GM19239 (cell line): ENCODE results near the gene PDZD2.
"Not testable (repeated sequence)": the region's sequence is repeated elsewhere in the genome, so short reads cannot be mapped to it uniquely, and the experiment has no call there.

Experiments
- DNase-seq: peaks from one replicate; pipeline ENCODE4 v3.0.0; 2011; ENCODE audit warnings: low spot score; ENCODE audit not compliant: insufficient read length
- FAIRE-seq: peaks from 2 replicates; lab custom pipeline; 2011; peaks lifted over from hg19 to GRCh38; lab: Jason Lieb, UNC

The PDZD2 gene

GRCh38 chr5:31728806-31729205 lies 89.9 kb downstream of the PDZD2 start:
- not testable (repeated sequence) for DNase-seq, FAIRE-seq

GRCh38 chr5:31730139-31730538 lies 91.2 kb downstream of the PDZD2 start:
- FAIRE-seq = no peak
- DNase-seq = no peak

GRCh38 chr5:31731016-31731415 lies 92.1 kb downstream of the PDZD2 start:
- FAIRE-seq (no peak), DNase-seq (no peak)

GRCh38 chr5:31731710-31732301 lies 92.9 kb downstream of the PDZD2 start:
- FAIRE-seq (no peak), DNase-seq (no peak)

- not testable (repeated sequence) for FAIRE-seq, DNase-seq
These were observed 93.9 kb downstream of the PDZD2 start for GRCh38 chr5:31732821-31733220.

GRCh38 chr5:31733371-31733770 lies 94.4 kb downstream of the PDZD2 start:
- no peak for FAIRE-seq
- no peak for DNase-seq

GRCh38 chr5:31736127-31736526 lies 97.2 kb downstream of the PDZD2 start:
- DNase-seq = no peak
- FAIRE-seq = no peak

- DNase-seq (no peak), FAIRE-seq (no peak)
These were observed 99.3 kb downstream of the PDZD2 start for GRCh38 chr5:31738199-31738598.

GRCh38 chr5:31741496-31741895 lies 102.6 kb downstream of the PDZD2 start:
- FAIRE-seq (no peak), DNase-seq (no peak)

GRCh38 chr5:31743678-31744077 lies 104.7 kb downstream of the PDZD2 start:
- DNase-seq (no peak), FAIRE-seq (no peak)

- DNase-seq (no peak), FAIRE-seq (no peak)
These were observed 109.7 kb downstream of the PDZD2 start for GRCh38 chr5:31748458-31749172.

GRCh38 chr5:31750215-31750614 lies 111.3 kb downstream of the PDZD2 start:
- DNase-seq (no peak), FAIRE-seq (no peak)

- FAIRE-seq (no peak), DNase-seq (no peak)
These were observed 112.7 kb downstream of the PDZD2 start for GRCh38 chr5:31751610-31752009.

GRCh38 chr5:31753700-31754357 lies 114.9 kb downstream of the PDZD2 start:
- FAIRE-seq = no peak
- no peak for DNase-seq

GRCh38 chr5:31754358-31754704 lies 115.4 kb downstream of the PDZD2 start:
- DNase-seq (no peak), FAIRE-seq (no peak)

- no peak for FAIRE-seq
- no peak for DNase-seq
These were observed 116.1 kb downstream of the PDZD2 start for GRCh38 chr5:31754741-31755675.

GRCh38 chr5:31755676-31756230 lies 116.8 kb downstream of the PDZD2 start:
- DNase-seq (no peak), FAIRE-seq (no peak)

- FAIRE-seq (no peak), DNase-seq (no peak)
These were observed 118.9 kb downstream of the PDZD2 start for GRCh38 chr5:31757806-31758205.

GRCh38 chr5:31758803-31759425 lies 120.0 kb downstream of the PDZD2 start:
- FAIRE-seq (no peak), DNase-seq (no peak)

GRCh38 chr5:31759925-31760324 lies 121.0 kb downstream of the PDZD2 start:
- no peak for FAIRE-seq

More at GRCh38 chr5:31759925-31760324, 121.0 kb downstream of the PDZD2 start:
- no peak for DNase-seq
